GM18867 (cell line): Measurements from ENCODE around the gene MRPS34.
"Not testable (repeated sequence)": the region's sequence is repeated elsewhere in the genome, so short reads cannot be mapped to it uniquely, and the experiment has no call there.

ENCODE experiments used
- ATAC-seq: cut with Tn5 transposase; IDR thresholded peaks from one replicate; pipeline ENCODE4 v1.9.1; 2021; ENCODE audit warnings: mild to moderate bottlenecking, moderate library complexity; ENCODE audit not compliant: unreplicated experiment

Gene MRPS34

GRCh38 chr16:1757714-1758461, 15.0 kb downstream of the MRPS34 start:
- ATAC-seq: no peak

- ATAC-seq: no peak
Measured at GRCh38 chr16:1754204-1754603, 18.7 kb downstream of the MRPS34 start.

GRCh38 chr16:1752853-1753252, 20.1 kb downstream of the MRPS34 start:
- ATAC-seq: no peak

- ATAC-seq: no peak
Measured at GRCh38 chr16:1751946-1752345, 21.0 kb downstream of the MRPS34 start.

GRCh38 chr16:1749152-1750117, 23.5 kb downstream of the MRPS34 start:
- ATAC-seq: no peak

GRCh38 chr16:1747934-1748333, 25.0 kb downstream of the MRPS34 start:
- no peak for ATAC-seq

GRCh38 chr16:1746693-1747195, 26.2 kb downstream of the MRPS34 start:
- ATAC-seq: no peak

- no peak for ATAC-seq
Measured at GRCh38 chr16:1745900-1746692, 26.8 kb downstream of the MRPS34 start.

- ATAC-seq: no peak
Measured at GRCh38 chr16:1745181-1745899, 27.6 kb downstream of the MRPS34 start.

GRCh38 chr16:1744338-1744840, 28.5 kb downstream of the MRPS34 start:
- no peak for ATAC-seq

GRCh38 chr16:1743376-1744337, 29.3 kb downstream of the MRPS34 start:
- ATAC-seq: no peak

- no peak for ATAC-seq
Measured at GRCh38 chr16:1741553-1742165, 31.3 kb downstream of the MRPS34 start.

GRCh38 chr16:1740781-1741490, 32.0 kb downstream of the MRPS34 start:
- no peak for ATAC-seq

GRCh38 chr16:1740234-1740633, 32.7 kb downstream of the MRPS34 start:
- no peak for ATAC-seq

GRCh38 chr16:1734816-1735215, 38.1 kb downstream of the MRPS34 start:
- no peak for ATAC-seq

- no peak for ATAC-seq
Measured at GRCh38 chr16:1734123-1734522, 38.8 kb downstream of the MRPS34 start.

GRCh38 chr16:1732551-1732987, 40.4 kb downstream of the MRPS34 start:
- not testable (repeated sequence) for ATAC-seq

GRCh38 chr16:1732071-1732470, 40.9 kb downstream of the MRPS34 start:
- no peak for ATAC-seq
